Stimulated activated CD8-positive, alpha-beta memory T cell treated with anti-CD3 and anti-CD28 coated beads, Interleukin-4, amount 100 ng/mL, for 1 hour (primary cell): ENCODE data around the gene MGAT4B.
"Not testable (repeated sequence)": the region's sequence is repeated elsewhere in the genome, so short reads cannot be mapped to it uniquely, and the experiment has no call there.

Experiments used
- DNase-seq, 2 donors: peaks; one replicate each; pipeline ENCODE4 v3.0.0-alpha.2; 2020; ENCODE audit warnings: low read depth in 2 of 2, low spot score in 1 of 2

The MGAT4B gene

GRCh38 chr5:179795863-179796833 lies 10.5 kb downstream of the MGAT4B start:
- no peak for DNase-seq

- no peak for DNase-seq
Measured at GRCh38 chr5:179795049-179795862, 11.4 kb downstream of the MGAT4B start.

- no peak for DNase-seq
Measured at GRCh38 chr5:179794575-179794974, 12.1 kb downstream of the MGAT4B start.

GRCh38 chr5:179794171-179794570 lies 12.5 kb downstream of the MGAT4B start:
- DNase-seq = no peak

GRCh38 chr5:179793468-179794139 lies 13.1 kb downstream of the MGAT4B start, which contains the start of gene LTC4S:
Gene LTC4S (plus strand): TSS chr5:179793986. CDS start chr5:179794081, 95 bp downstream.
- no peak for DNase-seq

- DNase-seq = no peak
Measured at GRCh38 chr5:179792612-179793467, 13.8 kb downstream of the MGAT4B start.

GRCh38 chr5:179791881-179792611 lies 14.6 kb downstream of the MGAT4B start:
- DNase-seq = no peak

GRCh38 chr5:179789278-179789677 lies 17.4 kb downstream of the MGAT4B start:
- DNase-seq = not testable (repeated sequence)

- no peak for DNase-seq
Measured at GRCh38 chr5:179788193-179788854, 18.3 kb downstream of the MGAT4B start.

GRCh38 chr5:179786861-179787260 lies 19.8 kb downstream of the MGAT4B start:
- DNase-seq = no peak

- DNase-seq = no peak
Measured at GRCh38 chr5:179783128-179783527, 23.5 kb downstream of the MGAT4B start.

- DNase-seq = no peak
Measured at GRCh38 chr5:179781846-179782245, 24.8 kb downstream of the MGAT4B start.

- DNase-seq = no peak
Measured at GRCh38 chr5:179780362-179780761, 26.3 kb downstream of the MGAT4B start.

GRCh38 chr5:179779826-179780225 lies 26.8 kb downstream of the MGAT4B start:
- DNase-seq = no peak

- DNase-seq = no peak
Measured at GRCh38 chr5:179778591-179778990, 28.1 kb downstream of the MGAT4B start.

GRCh38 chr5:179777909-179778308 lies 28.8 kb downstream of the MGAT4B start:
- no peak for DNase-seq

GRCh38 chr5:179777456-179777855 lies 29.2 kb downstream of the MGAT4B start:
- no peak for DNase-seq

- DNase-seq = no peak
Measured at GRCh38 chr5:179776411-179776938, 30.2 kb downstream of the MGAT4B start.

- DNase-seq = no peak
Measured at GRCh38 chr5:179774442-179774841, 32.2 kb downstream of the MGAT4B start.
